NCI-H2227 (cell line): ENCODE data around the gene FITM2.
"Not testable (repeated sequence)": the region's sequence is repeated elsewhere in the genome, so short reads cannot be mapped to it uniquely, and the experiment has no call there.

Experiments used
- DNase-seq: peaks from one replicate; lab custom pipeline; 2025; ENCODE audit not compliant: unreplicated experiment; lab: John Stamatoyannopoulos, UW

FITM2 gene

DNA sequence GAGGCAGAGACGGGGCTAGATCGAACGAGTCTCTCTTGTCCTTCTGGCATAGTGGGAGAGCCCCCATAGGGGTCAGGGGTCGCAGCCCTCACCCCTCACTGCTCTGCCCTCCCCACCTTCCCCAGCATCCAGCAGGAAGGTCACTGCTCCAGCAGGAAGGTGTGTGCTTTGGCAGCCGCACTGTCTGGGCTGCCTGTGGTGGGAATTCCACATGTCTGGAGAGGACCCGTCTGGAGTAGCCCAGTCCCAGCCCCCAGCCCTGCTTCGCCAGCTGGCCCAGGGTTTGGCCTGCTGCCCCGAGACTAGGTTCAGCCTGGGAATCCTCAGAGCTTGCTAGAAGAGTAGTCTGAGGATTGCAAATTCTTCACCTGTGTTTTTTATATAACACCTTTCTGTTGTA, 23.3 kb upstream of the FITM2 start:
- no peak for DNase-seq

DNA sequence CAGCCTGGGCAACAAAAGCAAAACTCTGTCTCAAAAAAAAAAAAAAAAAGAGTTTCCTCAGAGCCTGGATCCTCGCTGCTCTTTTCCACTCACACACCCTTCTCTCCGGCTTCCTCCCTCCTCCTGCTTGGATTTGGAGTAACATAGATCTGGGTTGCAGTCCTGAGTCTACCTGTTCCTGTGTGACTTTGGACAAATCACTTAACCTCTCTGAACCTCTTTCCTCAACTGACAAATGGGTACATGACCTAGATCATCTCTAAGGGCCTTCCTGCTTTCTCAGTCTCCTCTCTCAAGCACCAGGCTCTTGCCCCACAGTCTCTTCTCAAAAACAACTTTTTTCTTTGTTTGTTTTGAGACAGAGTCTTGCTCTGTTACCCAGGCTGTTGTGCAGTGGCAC, 20.2 kb upstream of the FITM2 start:
- no peak for DNase-seq

DNA sequence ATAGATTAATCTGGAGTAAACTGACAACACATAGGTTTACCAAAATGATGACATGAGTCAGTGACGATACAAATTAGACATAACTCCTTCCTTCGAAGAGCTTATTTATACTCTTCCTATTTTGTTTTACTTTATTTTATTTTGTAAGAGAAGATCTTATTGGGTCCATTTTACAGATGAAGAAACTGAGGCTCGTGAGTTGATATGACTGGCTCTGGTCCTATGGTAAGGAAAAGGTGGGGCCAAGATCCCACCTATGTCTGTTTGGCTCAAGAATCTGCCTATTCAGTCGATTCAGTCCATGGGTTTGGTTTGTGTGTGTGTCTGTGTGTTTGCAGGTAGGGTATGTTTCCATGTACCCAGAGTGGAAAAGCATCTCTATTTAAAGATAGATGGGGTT, 17.4 kb upstream of the FITM2 start:
- DNase-seq, result no peak

DNA sequence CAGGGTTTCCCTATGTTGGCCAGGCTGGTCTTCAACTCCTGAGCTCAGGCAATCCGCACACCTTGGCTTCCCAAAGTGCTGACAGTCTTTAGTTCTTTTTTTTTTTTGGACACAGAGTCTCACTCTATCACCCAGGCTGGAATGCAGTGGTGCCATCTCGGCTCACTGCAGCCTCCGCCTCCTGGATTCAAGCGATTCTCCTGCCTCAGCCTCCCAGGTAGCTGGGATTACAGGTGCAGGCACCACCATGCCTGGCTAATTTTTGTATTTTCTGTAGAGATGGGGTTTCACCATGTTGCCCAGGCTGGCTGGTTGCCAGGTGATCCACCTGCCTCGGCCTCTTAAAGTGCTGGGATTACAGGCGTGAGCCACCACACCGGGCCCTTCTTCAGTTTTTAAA, 16.7 kb upstream of the FITM2 start:
- not testable (repeated sequence) for DNase-seq

DNA sequence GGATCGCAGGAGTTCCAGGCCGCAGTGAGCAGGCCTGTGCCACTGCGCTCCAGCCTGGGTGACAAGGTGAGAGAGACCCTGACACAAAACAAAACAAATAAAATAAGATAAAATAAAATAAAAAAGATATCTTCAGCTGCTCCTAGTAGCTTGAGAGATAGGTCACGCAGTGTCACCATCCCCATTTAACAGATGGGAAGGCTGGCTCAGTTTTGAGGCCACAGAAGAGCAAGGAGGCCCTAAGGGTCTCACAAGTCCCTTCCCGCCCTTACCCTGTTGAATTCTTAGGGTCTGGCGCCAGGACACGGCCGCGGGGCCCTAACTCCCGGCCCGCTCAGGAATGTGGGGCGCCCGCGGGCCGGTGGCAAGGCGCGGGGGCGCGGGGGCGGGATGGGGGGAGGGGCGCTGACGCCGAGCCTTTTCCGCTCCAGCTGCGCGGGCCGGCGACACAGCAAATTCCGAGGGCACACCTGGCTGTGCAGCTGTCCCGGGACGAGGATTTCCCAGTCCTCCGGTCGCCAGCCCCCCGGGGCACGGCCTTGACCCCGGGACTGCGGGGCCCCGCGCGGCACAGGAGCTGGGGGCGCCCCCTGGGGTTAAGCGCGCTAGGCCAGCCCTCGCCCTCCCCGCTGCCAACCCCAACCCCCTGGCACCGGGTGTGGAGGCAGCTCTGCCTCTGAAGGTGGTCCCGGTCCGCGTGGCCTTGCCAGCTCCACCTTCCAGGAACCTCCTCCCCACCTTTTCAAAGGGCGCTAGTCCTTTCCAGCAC, 15.6 kb upstream of the FITM2 start:
- DNase-seq, result no peak

DNA sequence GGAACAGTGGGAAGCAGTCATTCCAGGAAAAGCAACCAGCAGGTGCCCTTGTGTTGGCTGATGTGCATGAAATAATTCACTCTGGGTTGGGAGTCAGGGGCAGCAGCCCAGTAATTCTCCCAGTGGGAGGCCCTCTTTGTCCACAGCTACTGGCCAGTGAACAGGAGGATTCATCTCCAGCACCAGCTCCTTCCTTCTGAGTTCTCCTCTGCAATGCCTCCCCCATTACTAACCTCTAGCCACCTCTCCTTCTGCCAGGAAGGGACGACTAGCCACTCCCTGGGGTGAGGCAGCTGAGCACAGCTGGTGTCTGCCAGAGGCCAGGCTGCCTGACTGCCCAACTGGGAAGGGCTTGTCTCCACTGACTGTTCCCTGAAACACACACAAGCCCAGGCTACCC, 13.3 kb upstream of the FITM2 start:
- DNase-seq, result peak; percentile 86

DNA sequence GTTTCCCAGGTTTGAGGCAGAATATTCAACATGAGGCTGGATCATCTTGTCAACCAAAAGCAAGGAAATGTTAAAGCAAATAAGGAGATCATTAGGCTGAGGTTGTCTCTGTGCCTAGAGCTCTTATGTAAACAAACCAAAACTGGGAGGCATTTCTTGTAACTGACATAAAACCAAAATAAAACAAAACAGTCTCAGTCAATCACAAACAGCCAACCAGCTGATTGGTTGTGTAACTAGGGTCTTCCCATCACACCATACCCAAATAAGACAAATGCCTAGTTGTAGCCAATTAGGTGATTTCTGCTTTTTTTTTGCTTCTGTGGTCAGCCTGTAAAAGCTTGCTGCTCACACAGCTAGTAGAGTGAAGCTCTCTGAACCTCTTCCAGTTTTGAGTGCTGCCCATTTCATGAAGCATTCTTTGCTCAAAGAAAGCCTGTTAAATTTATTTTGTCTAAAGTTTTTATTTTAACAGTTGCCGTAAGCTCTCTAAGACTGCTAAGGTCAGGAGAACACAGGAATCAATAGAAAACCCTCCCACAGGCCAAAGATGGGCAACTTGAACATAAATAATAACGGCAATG, 8.9 kb upstream of the FITM2 start:
- no peak for DNase-seq

DNA sequence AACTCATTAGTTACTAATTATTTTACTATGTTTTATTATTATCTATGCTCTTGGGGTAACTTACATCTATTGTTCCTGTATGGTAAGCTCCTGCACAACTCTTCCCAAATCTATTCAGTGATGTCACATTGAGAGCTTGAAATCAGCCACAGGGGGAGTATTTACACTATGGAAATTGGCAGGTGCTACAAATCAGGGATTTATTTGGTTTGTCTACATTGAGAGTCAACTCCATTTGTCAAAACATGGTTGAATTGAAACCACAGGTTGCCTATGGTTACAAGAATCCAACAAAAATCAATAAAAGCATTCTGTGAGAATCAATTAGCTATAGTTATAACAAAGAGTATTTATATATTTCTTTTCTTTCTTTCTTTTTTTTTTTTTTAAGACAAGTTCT, 3.9 kb upstream of the FITM2 start:
- DNase-seq, result no peak

DNA sequence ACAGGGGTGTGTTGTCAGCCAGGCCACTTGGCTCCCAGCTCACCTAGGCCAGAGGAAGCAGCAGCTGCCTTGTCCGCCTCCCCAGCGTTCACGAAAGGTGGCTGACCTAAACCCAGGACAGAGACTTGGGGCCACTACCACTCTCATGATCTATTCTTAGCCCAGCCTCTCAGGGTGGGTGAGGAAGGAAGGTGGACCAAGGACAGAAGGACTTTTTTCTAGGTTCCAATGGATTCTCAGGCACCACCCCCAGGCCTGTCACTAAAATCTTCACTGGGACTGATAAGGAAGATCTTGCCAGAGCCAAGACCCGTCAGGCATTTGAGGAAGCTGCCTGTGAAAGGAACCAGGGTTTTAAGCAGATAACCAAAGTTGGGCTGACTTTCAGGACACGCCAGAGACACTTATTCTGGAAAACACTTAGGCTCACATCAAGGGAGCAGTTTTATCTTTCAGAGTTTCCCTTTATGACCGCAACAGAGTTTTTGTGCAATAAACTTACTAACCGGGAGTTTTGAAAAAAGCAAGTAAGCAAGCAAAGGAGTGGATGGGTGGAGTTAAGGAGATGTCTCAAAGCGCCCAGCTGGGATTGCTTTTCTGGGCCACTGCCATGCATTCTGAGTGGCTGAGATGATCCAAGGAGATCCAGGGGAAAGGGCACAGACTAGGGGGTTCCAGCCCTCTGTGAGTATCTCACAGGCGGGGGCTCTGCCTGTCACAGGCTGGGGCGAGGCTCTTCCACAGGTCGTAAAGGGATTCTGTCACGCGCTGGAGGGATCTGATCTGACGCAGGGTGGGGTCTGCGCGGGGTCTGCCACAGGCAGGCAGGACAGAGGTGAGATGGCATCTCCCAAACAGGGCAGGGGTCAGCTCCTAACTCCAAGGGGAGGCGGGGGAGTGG, 989 bp downstream of the FITM2 start:
- no peak for DNase-seq

DNA sequence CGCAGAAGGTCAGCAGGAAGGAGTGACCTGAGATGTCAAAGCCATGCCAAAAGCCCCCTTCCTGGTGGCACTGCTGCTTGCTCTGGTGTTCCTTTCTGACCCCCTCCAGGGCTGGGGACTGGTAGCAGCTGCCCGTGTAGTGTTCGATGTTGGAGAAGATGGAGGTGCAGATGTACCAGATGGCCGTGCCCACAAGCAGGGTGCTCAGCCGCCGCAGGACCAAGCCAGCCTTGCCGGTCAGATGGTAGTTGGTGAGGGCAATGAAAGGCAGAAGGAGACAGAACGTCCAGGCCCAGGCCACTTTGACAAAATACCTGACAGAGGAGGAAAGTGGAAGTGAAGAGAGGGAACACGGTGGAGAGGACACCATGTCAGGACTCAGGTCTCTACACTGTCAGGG, 4.1 kb downstream of the FITM2 start:
- no peak for DNase-seq

DNA sequence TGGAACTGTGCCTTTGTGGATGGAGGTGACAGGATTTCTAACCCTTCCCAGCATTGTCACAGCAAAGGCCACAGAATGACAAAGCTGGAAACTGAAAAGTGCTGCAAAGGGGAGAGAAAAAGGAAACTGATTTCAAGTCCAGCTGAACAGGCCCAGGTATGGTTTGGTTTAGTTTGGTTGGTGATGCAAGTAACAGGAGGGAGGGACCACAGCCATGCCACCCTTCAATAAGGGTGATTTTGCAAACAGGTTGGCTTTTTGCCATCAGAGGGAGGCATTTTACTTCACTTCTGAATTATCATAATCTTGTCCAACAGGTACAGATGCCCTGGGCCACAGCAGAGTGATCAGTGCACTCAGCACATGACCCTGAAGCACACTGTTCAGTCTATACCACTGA, 6.6 kb downstream of the FITM2 start:
- no peak for DNase-seq

DNA sequence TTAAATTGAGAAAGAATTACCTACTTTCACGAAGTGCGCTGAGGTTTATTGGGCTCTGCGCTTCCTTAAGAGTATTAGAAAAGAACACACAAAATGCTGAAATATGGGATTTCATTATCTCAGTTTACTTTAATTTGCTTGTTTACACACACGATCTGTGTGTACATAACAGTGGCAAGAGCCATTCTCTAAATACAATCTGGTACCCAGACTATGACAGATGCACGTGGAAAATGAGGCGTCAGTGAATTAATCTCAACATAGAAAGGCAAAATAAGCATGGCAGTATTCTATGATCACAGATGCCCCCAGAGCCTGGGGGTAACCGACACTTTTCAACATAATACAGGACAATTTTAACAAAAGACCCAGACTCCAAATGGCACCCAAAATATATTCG, 8.3 kb downstream of the FITM2 start:
- no peak for DNase-seq

DNA sequence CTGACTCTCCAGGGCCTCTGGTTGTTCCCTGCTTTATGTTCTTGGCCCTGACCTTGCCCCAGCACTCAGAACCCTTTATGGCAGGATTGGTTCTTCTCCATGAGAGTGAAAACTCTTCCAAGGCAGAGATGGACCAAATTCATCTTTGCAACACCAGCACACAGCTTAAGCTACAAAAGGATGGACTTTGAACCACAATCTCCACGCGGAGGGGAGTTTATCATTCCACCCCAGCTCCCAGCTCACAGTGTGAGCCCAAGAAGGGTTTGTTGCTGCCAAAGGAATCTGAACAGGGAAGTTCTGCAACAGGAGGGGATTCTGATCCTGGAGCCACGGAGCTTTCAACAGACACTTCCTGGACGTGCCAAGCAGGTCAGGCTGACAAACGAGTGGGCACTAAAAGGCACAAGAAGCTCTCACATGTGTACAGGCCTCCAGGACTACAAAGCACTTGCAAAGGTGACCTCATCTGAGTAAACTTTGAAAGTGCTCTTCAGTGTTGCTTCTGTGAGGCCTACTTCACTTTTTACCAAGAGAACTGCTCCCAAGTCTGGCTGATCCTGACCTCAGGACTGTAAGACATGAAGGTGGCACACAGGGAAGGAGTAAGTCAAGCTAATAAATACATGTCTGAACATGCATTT, 8.9 kb downstream of the FITM2 start:
- no peak for DNase-seq

DNA sequence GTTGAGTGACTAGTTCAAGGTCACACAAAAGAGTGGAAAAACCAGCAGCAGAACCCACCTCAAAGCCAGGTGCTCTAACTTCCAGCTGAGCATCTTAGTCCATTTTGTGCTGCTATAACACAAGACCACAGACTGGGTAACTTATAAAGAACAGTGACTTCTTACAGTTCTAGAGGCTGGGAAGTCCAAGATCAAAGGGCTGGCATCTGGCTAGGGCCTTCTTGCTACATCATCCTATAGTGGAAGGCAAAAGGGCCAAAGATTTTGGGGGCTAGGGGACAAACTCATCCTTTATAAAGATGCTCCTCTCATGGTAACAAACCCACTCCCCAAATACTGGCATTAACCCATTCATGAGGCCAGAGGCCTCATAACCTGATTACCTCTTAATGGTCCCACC, 9.7 kb downstream of the FITM2 start:
- DNase-seq, result no peak

DNA sequence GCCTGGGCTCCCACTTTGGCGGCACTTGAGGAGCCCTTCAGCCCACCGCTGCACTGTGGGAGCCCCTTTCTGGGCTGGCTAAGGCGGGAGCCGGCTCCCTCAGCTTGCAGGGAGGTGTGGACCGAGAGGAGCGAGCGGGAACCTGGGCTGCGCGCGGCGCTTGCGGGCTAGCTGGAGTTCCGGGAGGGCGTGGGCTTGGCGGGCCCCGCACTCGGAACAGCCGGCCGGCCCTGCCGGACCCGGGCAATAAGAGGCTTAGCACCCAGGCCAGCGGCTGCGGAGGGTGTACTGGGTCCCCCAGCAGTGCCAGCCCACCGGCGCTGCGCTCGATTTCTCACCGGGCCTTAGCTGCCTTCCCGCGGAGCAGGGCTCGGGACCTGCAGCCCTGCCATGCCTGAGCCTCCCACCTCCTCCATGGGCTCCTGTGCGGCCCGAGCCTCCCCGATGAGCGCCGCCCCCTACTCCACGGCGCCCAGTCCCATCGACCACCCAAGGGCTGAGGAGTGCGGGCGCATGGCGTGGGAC, 11.9 kb downstream of the FITM2 start:
- not testable (repeated sequence) for DNase-seq

DNA sequence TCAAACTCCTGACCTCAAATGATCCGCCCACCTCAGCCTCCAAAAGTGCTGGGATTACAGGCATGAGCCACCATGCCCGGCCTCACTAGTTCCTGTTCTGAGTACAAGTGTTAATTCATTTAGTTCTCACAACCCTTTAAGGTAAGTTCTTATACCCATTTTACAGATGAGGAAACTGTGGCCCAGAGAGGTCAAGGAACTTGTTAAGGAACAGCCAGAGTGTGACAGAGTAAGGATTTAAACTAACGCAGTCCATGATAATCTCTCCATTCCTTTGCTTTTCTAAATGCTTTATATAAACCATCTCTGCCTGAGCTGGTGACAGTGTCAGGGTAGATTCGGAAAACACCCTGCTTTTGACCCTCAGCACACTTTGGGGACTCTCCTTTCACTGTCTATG, 13.3 kb downstream of the FITM2 start:
- DNase-seq, result no peak

DNA sequence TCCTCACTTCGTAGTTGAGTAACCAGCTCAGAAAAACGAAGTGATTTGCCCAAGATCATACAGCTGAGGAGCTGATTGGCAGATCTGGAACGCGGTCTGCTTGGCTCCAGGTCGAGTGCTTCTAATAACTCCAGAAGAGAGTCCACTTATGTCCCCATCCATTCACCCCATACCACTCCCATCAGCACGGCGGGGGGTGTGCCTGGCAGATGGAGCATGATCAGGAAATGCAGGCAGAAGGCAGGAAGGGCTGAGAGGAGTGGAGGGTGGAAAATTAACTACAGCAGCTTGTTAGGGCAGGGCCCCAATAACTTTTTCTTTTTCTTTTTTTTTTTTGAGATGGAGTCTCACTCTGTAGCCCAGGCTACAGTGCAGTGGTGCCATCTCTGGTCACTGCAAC, 15.0 kb downstream of the FITM2 start:
- peak; percentile 89 for DNase-seq

DNA sequence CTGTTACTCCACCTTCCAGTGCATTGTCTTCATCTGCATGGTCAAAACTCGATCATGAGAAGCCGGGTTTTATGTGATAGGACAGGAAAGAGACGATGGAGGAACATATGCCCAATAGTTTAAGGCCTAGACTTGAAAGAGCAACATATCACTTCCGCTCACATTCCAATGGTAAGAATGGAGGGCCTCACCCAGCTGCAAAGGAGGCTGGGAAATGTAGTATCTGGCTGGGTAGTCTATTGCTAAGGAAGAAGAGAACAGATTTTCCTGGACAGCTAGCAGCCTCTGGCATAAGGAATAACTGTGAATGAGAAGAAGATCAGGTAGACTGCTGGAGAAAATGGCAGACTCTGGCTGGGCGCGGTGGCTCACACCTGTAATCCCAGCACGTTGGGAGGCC, 19.2 kb downstream of the FITM2 start:
- no peak for DNase-seq

DNA sequence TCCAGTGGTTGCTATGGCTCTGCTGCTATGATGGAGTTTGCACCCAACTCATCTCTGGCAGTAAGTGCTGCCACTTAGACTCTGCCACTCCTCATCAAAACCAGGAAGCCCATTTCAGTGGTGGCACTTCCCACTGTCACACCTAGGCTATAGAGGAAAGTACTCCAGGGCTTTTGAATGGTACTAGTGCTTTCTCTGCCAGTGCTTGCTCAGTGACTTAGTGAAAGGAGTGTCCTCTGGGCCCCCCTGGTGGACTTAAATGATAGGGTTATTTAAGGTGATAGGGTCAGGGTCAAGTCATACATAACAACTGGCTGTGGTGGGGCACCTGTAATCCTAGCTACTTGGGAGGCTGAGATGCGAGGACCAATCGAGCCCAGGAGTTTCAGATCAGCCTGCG, 22.8 kb downstream of the FITM2 start:
- DNase-seq, result no peak

DNA sequence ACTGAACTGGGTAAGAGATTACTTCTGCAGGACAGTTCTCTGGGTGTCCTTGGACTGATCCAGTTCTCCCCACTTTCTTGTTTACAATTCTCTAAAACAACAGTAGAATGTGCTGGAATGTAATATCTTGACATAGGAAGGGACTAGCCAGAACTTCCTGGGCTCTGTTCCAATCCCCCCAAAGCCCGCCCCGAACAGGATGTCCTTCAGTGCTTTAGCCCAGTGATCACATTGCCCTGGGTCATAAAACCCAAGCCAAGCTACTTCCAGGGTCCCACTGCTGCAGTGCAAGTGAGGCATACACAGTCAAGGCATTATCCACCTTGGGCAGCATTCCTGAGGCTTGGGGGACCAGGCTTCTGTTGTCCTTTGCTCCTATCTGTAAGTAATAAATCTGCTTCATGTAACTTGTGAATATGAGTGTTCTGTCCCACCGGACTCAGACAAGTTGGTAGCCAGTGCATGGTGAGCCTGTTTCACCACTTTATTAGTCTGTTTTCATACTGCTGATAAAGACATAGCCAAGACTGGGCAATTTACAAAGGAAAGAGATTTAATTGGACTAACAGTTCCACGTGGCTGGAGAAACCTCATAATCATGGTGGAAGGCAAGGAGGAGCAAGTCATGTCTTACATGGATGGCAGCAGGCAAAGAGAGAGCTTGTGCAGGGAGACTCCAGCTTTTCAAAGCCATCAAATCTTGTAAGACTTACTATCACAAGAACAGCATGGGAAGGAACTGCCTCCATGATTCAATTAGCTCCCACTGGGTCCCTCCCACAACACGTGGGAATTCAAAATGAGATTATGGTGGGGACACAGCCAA, 23.5 kb downstream of the FITM2 start:
- no peak for DNase-seq
